Heart right ventricle (tissue), 16 donors: ENCODE data around the gene KRT77. TPM values are rescaled to one million over a fixed set of nuclear protein-coding genes. Genes with fewer than 3 reads are reported as not detected.

ENCODE experiments used
- ATAC-seq, 8 donors: fragments of 200-7000 bp; cut with Tn5 transposase; one replicate each; pipeline ENCODE4 v1.9.1; 2020; ENCODE audit warnings: mild to moderate bottlenecking in 8 of 8, moderate library complexity in 8 of 8, moderate number of reproducible peaks in 1 of 8
- DNase-seq, 2 donors: peaks; one replicate each; pipeline ENCODE4 v3.0.0-alpha.2; 2020
- H3K27ac ChIP-seq, 10 donors: fragments of 200-600 bp; sonication (generic) in 2 of 10; one replicate each; pipeline versions ENCODE4 v1.5.0 to v1.8.0; 2020 to 2022; ENCODE audit warnings: mild to moderate bottlenecking in 3 of 10
- H3K27me3 ChIP-seq, 7 donors: fragments of 200-600 bp; one replicate each; pipeline ENCODE4 v1.8.0; 2021 to 2022; ENCODE audit warnings: mild to moderate bottlenecking in 2 of 7
- H3K36me3 ChIP-seq, 9 donors: fragments of 200-600 bp; sonication (generic) in 1 of 9; one replicate each; pipeline versions ENCODE4 v1.5.0 to v1.8.0; 2020 to 2022; ENCODE audit warnings: mild to moderate bottlenecking in 2 of 9
- H3K4me1 ChIP-seq, 9 donors: fragments of 200-600 bp; sonication (generic) in 1 of 9; one replicate each; pipeline versions ENCODE4 v1.5.0 to v1.8.0; 2020 to 2022; ENCODE audit warnings: mild to moderate bottlenecking in 4 of 9
- H3K4me3 ChIP-seq, 10 donors: fragments of 200-600 bp; sonication (generic) in 2 of 10; one replicate each; pipeline versions ENCODE4 v1.5.0 to v1.8.0; 2020 to 2022; ENCODE audit warnings: mild to moderate bottlenecking in 7 of 10, moderate library complexity in 2 of 10
- H3K9me3 ChIP-seq, 11 donors: fragments of 200-600 bp in 10 of 11; sonication (generic) in 2 of 11; one replicate each; pipeline versions ENCODE4 v1.5.0 to v1.8.0; 2013 to 2022; ENCODE audit warnings: mild to moderate bottlenecking in 2 of 11, control low read depth in 1 of 11, moderate library complexity in 1 of 11
- CTCF ChIP-seq, 9 donors: fragments of 200-600 bp; sonication (generic) in 2 of 9; IDR thresholded peaks; one replicate each; pipeline versions ENCODE4 v1.5.0 to v1.8.0; 2021 to 2022; ENCODE audit warnings: antibody characterized with exemption in 9 of 9, mild to moderate bottlenecking in 5 of 9, moderate library complexity in 1 of 9
- WGBS, 2 donors: extraction: QIAGEN DNeasy Blood & Tissue Kit; methylation state at CpG; one replicate each; pipeline ENCODE4 v1.1.7; 2013; ENCODE audit warnings: inconsistent platforms in 1 of 2; 5-methylcytosine and 5-hydroxymethylcytosine counted together
- intact Hi-C, 10 donors: fragments of 100-400 bp; cut with DNase I; formaldehyde crosslinking; loops; one replicate each; pipeline versions ENCODE4 v1.11.1 to v1.14.2; 2022
- polyA plus RNA-seq, 2 donors: library from polyadenylated mRNA; stranded (reverse); fragments of 200-250 nt; gene quantifications; one replicate each; pipeline ENCODE4 v1.2.3, GENCODE V29; 2013
- total RNA-seq, 10 donors: library from RNA; stranded (reverse); fragmentation: NEBNext Ultra II Directional in 3 of 10; extraction: Animal tissue kit (Norgen Biotek cat#: 25700) in 3 of 10; gene quantifications; one replicate each; pipeline versions ENCODE4 v1.2.1 to v1.2.4, GENCODE V29; 2021 to 2023
- donor health status: Arrhythmogenic right ventricular cardiomyopathy.
- donor health status: ischemic (EF 13 %, LVEDD 7.1; RV severe dilation, severe dysfunction).
- donor health status: healthy with polysubstance abuse.
- donor health status: DM: no; HTN: yes; CAD: no.
- donor health status: DM: no; HTN: no; CAD: no.
- donor health status: ischemic (EF 25% LVEDD 6.9; RV normal size, moderate dysfunction).
- donor health status: ischemic (EF 25% LVEDD 5.7; RV mildly dilated, moderate dysfunction).
- donor health status: healthy.
- donor health status: DM: yes; HTN: yes; CAD: no.
- donor health status: Ischemic cardiomyopathy.
- donor health status: ischemic (EF 35%, LVEDD 5.7; RV mildly dilated, moderate dysfunction).
- donor health status: nonischemic (EF 11% LVEDD 7.7; RV severe dilation, severe dysfunction).
- donor health status: DM: yes; HTN: yes; CAD: no.
- donor health status: PGD.
- donor health status: ischemic (EF 29% LVEDD 5.4; RV normal size, mild dysfunction).
- donor health status: nonischemic (EF 23%, LVEDD 6.1; RV moderate dilation, normal function).

KRT77 gene
- total and polyA plus RNA-seq, 12 donors: 0.08 TPM; not detected in 11

GRCh38 chr12:52748578-52748977, 45.3 kb upstream of the KRT77 start:
- H3K27me3 ChIP-seq: peaks cover 0 to 39% (median 7%) of the 10 kb centered on the region in 7 donors
- H3K36me3 ChIP-seq: no peaks in the 10 kb centered on the region
- no peak for ATAC-seq
- intact Hi-C loops: no loop called here
- no peak overlapping the region for H3K4me3 ChIP-seq
- no peaks in the 10 kb centered on the region for H3K9me3 ChIP-seq
- no peak overlapping the region for H3K27ac ChIP-seq
- TF ChIP-seq CTCF (IDR thresholded peaks at IDR 0.05): no peak
- H3K4me1 ChIP-seq: no peaks in the 10 kb centered on the region
- WGBS, 2 donors: 64 to 70% methylated on average over 14 of the region's 14 CpGs
- no peak for DNase-seq

GRCh38 chr12:52745554-52745953, 42.2 kb upstream of the KRT77 start:
- Histone ChIP-seq H3K9me3 (no peaks in the 10 kb centered on the region), H3K4me1 (no peaks in the 10 kb centered on the region), H3K27me3 (peaks cover 0 to 48% (median 18%) of the 10 kb centered on the region in 7 donors), H3K27ac (no peak overlapping the region), H3K36me3 (no peaks in the 10 kb centered on the region), H3K4me3 (no peak overlapping the region)
- ATAC-seq (no peak), DNase-seq (no peak)
- no peak for TF ChIP-seq CTCF (IDR thresholded peaks at IDR 0.05)
- intact Hi-C loops: no loop called here
- 75 to 79% methylated on average over 5 of the region's 5 CpGs for WGBS, 2 donors

DNA sequence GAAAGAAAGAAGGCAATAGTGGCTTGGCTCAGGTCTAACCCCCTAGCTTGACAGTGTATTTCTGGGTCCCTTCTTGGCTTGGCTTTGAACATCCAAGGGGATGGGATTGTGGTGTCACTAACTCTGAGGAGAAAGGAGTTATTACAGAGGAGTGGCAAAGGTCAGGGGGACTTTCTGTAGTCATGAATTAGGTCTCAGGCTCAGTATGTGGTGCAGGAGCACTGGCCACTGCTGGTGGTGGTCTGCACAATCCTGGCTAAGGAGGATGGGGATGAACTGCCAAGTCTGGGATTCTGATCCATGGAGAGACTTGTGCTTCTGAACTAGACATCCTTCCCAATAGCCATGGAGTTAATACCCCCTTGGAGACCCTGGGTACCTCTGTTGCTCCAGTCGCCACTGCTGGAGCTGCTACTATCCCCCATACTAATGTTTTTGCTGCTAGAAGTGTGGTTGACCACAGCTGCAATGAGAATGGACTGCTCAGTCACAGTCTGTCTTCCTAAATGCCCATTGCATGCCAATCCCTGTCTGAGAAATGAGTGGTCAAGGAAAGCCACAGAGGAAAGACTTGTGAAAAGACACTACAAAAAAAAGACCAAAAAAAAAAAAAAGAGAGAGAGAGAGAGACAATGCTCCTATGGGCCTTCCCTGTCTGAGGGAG, 41.3 kb upstream of the KRT77 start:
- TF ChIP-seq CTCF (IDR thresholded peaks at IDR 0.05): no peak
- Histone ChIP-seq H3K27ac (no peak overlapping the region), H3K4me1 (no peaks in the 10 kb centered on the region), H3K27me3 (peaks cover 0 to 48% (median 18%) of the 10 kb centered on the region in 7 donors), H3K9me3 (no peaks in the 10 kb centered on the region), H3K36me3 (no peaks in the 10 kb centered on the region), H3K4me3 (no peak overlapping the region)
- intact Hi-C loops: no loop called here
- 50 to 57% methylated on average over 1 of the region's 1 CpG for WGBS, 2 donors
- no peak for ATAC-seq
- no peak for DNase-seq

DNA sequence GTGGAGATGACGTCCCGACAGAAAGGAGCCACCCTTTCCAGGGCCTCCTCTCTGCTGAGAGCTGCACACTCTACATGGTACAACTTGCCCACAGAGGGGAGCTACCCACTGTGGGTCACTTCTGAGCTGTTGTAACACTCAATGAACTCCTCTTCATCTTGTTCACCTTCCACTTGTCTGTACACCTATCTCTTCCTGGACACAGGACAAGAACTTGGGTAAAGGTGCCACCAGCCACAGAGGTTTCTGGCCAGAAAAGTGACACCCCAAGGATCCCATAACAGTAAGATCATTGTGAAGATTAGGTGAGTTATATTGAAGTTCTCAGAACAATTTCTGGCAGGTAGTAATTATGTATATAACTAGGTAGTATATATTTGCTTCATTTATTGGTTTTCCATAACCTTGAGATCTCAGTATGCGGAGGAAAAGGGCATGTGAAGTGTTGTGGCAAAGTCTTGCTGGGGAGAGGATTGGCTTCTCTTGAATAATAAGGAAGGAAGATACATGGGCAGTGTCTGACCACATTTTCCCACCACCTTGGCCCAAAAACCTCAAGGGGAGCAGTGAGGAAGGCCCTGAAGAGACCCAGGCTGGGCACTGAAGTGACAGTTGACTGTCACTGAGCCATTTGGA, 39.6 kb upstream of the KRT77 start:
- 75 to 77% methylated on average over 3 of the region's 3 CpGs for WGBS, 2 donors
- H3K36me3 ChIP-seq: no peaks in the 10 kb centered on the region
- no peak overlapping the region for H3K27ac ChIP-seq
- no peak for TF ChIP-seq CTCF (IDR thresholded peaks at IDR 0.05)
- H3K9me3 ChIP-seq: no peaks in the 10 kb centered on the region
- H3K27me3 ChIP-seq: peaks cover 0 to 44% (median 23%) of the 10 kb centered on the region in 7 donors
- DNase-seq: no peak
- H3K4me3 ChIP-seq: no peak overlapping the region
- no peak for ATAC-seq
- no peaks in the 10 kb centered on the region for H3K4me1 ChIP-seq
- intact Hi-C loops: no loop called here
